ENCODE results near the gene PRF1. TPM values are rescaled to one million over a fixed set of nuclear protein-coding genes. Genes with fewer than 3 reads are reported as not detected.

The PRF1 gene
- total RNA-seq, 1 experiment from 2014 or later, result 6.4 TPM

GRCh38 chr10:70588255-70588654 is 14.3 kb downstream of the PRF1 start:
- BruUV-seq (replicated peaks), result no TSS peak
- POLR2A ChIA-PET, result interaction anchor here (1.4 kb wide), 1 partner anchor 9 kb away, joined by 3 read pairs; no protein-coding TSS in a partner anchor
- H3K36me3 ChIP-seq (ENCODE audit: control insufficient read depth in 1 of 2, insufficient read depth in 2 of 2, low read length in 2 of 2), result no peaks in the 10 kb centered on the region
- H2AFZ ChIP-seq (ENCODE audit: low read depth, low read length, poor library complexity, severe bottlenecking), result no peak overlapping the region
- H3K4me3 ChIP-seq (replicated peaks in 1 of 2; ENCODE audit: low read depth in 1 of 2, low read length in 2 of 2), result no peak overlapping the region
- H3K27ac ChIP-seq (ENCODE audit: low read depth, low read length), result no peak overlapping the region
- no peak overlapping the region for H3K9ac ChIP-seq (ENCODE audit: low read length)
- ATAC-seq (no peak), DNase-seq (ENCODE audit: low read depth, low spot score) (no peak)
- intact Hi-C loops (cut with micrococcal nuclease), result no loop called here
- no peak for TF ChIP-seq CTCF (IDR thresholded peaks at IDR 0.05 in 2 of 3, conservative IDR thresholded peaks at IDR 0.05 in 1 of 3; ENCODE audit: borderline replicate concordance in 1 of 3, insufficient read depth in 1 of 3, low read depth in 2 of 3, low read length in 2 of 3)
- no peak for TF ChIP-seq YY1 (IDR thresholded peaks at IDR 0.05; ENCODE audit: extremely low read depth, insufficient replicate concordance, low read depth, low read length)
- TF ChIP-seq MAX (IDR thresholded peaks at IDR 0.05), result no peak
- TF ChIP-seq SRF (IDR thresholded peaks at IDR 0.05; ENCODE audit: low read depth), result no peak
- no peak for TF ChIP-seq CEBPB (IDR thresholded peaks at IDR 0.05; ENCODE audit: low read depth)
- TF ChIP-seq SP1 (IDR thresholded peaks at IDR 0.05; ENCODE audit: low read depth), result no peak
- TF ChIP-seq EZH2phosphoT487 (IDR thresholded peaks at IDR 0.05; ENCODE audit: borderline replicate concordance), result no peak
- no peak for TF ChIP-seq FOSL1 (IDR thresholded peaks at IDR 0.05; ENCODE audit: low read depth)
- TF ChIP-seq EGR1 (IDR thresholded peaks at IDR 0.05; ENCODE audit: low read depth), result no peak
- TF ChIP-seq ATF3 (IDR thresholded peaks at IDR 0.05), result no peak
- no peak for TF ChIP-seq CBX3 (IDR thresholded peaks at IDR 0.05; ENCODE audit: low read depth)
- H3K27me3 ChIP-seq (ENCODE audit: insufficient read depth, low read length), result no peaks in the 10 kb centered on the region
- no peaks in the 10 kb centered on the region for H4K20me1 ChIP-seq (ENCODE audit: insufficient read depth)
- H3K79me2 ChIP-seq (ENCODE audit: insufficient read depth, low read length), result no peaks in the 10 kb centered on the region
- no peaks in the 10 kb centered on the region for H3K9me2 ChIP-seq (ENCODE audit: insufficient read depth)
- CTCF ChIA-PET, result no interaction called here
- H3K4me1 ChIP-seq (ENCODE audit: control insufficient read depth in 1 of 2, insufficient read depth in 2 of 2, low read length in 2 of 2), result peaks cover 37 to 84% of the 10 kb centered on the region in 2 experiments
- RAD21 ChIA-PET (ENCODE audit: low non-redundant PET in 1 of 2, low total read pairs in 2 of 2, uncharacterized antibody in 2 of 2, unreplicated experiment in 2 of 2), result no interaction called here
- H3K4me2 ChIP-seq (ENCODE audit: low read length), result peak overlapping the region; percentile 28; the same call in 1 of the 2 replicates
- H3K9me3 ChIP-seq (ENCODE audit: control insufficient read depth in 1 of 2, insufficient read depth in 1 of 2, low read depth in 1 of 2, low read length in 2 of 2), result no peaks in the 10 kb centered on the region
